ENCODE measurements around the gene NSUN4. TPM values are rescaled to one million over a fixed set of nuclear protein-coding genes. Genes with fewer than 3 reads are reported as not detected.
"Not testable (repeated sequence)": the region's sequence is repeated elsewhere in the genome, so short reads cannot be mapped to it uniquely, and the experiment has no call there.

NSUN4 gene
- total and polyA plus RNA-seq, 9 of the 15 experiments (the other 6 are each of a cell fraction or from before 2014, with no cell fraction given) = 33.4 to 60.2 (median 46.3) TPM

- TF ChIP-seq HDAC2 (IDR thresholded peaks at IDR 0.05) = no peak
These were observed 22.5 kb downstream of the NSUN4 start (continued) for GRCh38 chr1:46363121-46363520.

- DNase-seq (ENCODE audit: extremely low read depth in 1 of 4, low spot score in 3 of 4) (no peak), ATAC-seq (no peak), FAIRE-seq (no peak)
- no peaks in the 10 kb centered on the region for H3K9me3 ChIP-seq (replicated peaks; ENCODE audit: control insufficient read depth, insufficient read depth, low read depth, low read length)
- ChIA-PET CTCF (ENCODE audit: low intra/inter-chr PET ratio) (no interaction called here), POLR2A (interaction anchor here (0.9 to 2.6 kb wide), 5 partner anchors 9 to 21 kb away, joined by 3 to 8 read pairs (median 4); no protein-coding TSS in a partner anchor)
- intact Hi-C loops (cut with micrococcal nuclease) (no loop called here), in situ Hi-C loops (cut with MboI) (no loop called here)
- no peak overlapping the region for H3K9ac ChIP-seq (ENCODE audit: insufficient read depth in 1 of 2, low read depth in 2 of 2, low read length in 2 of 2)
- no peaks in the 10 kb centered on the region for H3K27me3 ChIP-seq (ENCODE audit: control insufficient read depth in 2 of 2, insufficient read depth in 2 of 2, low read length in 2 of 2)
- H3K79me2 ChIP-seq (ENCODE audit: control insufficient read depth, insufficient read depth, low read length) = no peaks in the 10 kb centered on the region
- H3K27ac ChIP-seq (ENCODE audit: extremely low read depth, low read depth, low read length) = no peak overlapping the region
- H3K36me3 ChIP-seq (ENCODE audit: control insufficient read depth, insufficient read depth, low read length) = peaks cover 76% of the 10 kb centered on the region
- TF ChIP-seq POLR2AphosphoS5 (IDR thresholded peaks at IDR 0.05; ENCODE audit: control insufficient read depth, insufficient read depth, low read depth, low read length) = 0 out of 2 replicates have a peak, but pooled peaks have one; percentile 27
- no peak for TF ChIP-seq HMBOX1 (IDR thresholded peaks at IDR 0.05)
- no peak overlapping the region for H3K4me2 ChIP-seq (ENCODE audit: insufficient read depth, low read length)
- H3K4me3 ChIP-seq = no peak overlapping the region
- no peak overlapping the region for H2AFZ ChIP-seq (ENCODE audit: low read depth, low read length)
- BruUV-seq (replicated peaks) = no TSS peak
- no peaks in the 10 kb centered on the region for H4K20me1 ChIP-seq (replicated peaks; ENCODE audit: control insufficient read depth, insufficient read depth, low read length)
- H3K4me1 ChIP-seq (replicated peaks in 1 of 2; ENCODE audit: control insufficient read depth in 2 of 2, insufficient read depth in 2 of 2, low read length in 2 of 2) = peaks cover 0 to 8% of the 10 kb centered on the region in 2 experiments; a peak in 3 of 5 replicates
- 83% methylated on average over 5 of the region's 5 CpGs for WGBS (ENCODE audit: insufficient coverage, low coverage, missing lambda C conversion rate)
- H3K9me1 ChIP-seq (ENCODE audit: control insufficient read depth, insufficient read depth, low read length) = no peaks in the 10 kb centered on the region
These were observed 24.0 kb downstream of the NSUN4 start for GRCh38 chr1:46364612-46365011.

GRCh38 chr1:46365796-46366195, 25.2 kb downstream of the NSUN4 start:
- H3K36me3 ChIP-seq (ENCODE audit: control insufficient read depth, insufficient read depth, low read length) = peaks cover 69% of the 10 kb centered on the region

More at GRCh38 chr1:46365796-46366195, 25.2 kb downstream of the NSUN4 start:
- CTCF ChIA-PET (ENCODE audit: low intra/inter-chr PET ratio); H3K4me2 ChIP-seq (ENCODE audit: insufficient read depth, low read length); FAIRE-seq; H4K20me1 ChIP-seq (replicated peaks; ENCODE audit: control insufficient read depth, insufficient read depth, low read length); ATAC-seq; H3K9ac ChIP-seq (ENCODE audit: insufficient read depth in 1 of 2, low read depth in 2 of 2, low read length in 2 of 2); DNase-seq (ENCODE audit: extremely low read depth in 1 of 4, low spot score in 3 of 4); H2AFZ ChIP-seq (ENCODE audit: low read depth, low read length); in situ Hi-C loops (cut with MboI); BruUV-seq (replicated peaks); H3K9me1 ChIP-seq (ENCODE audit: control insufficient read depth, insufficient read depth, low read length); H3K79me2 ChIP-seq (ENCODE audit: control insufficient read depth, insufficient read depth, low read length); H3K27ac ChIP-seq (ENCODE audit: extremely low read depth, low read depth, low read length); H3K27me3 ChIP-seq (ENCODE audit: control insufficient read depth in 2 of 2, insufficient read depth in 2 of 2, low read length in 2 of 2); H3K9me3 ChIP-seq (replicated peaks; ENCODE audit: control insufficient read depth, insufficient read depth, low read depth, low read length); H3K4me3 ChIP-seq; intact Hi-C loops (cut with micrococcal nuclease): not testable (repeated sequence)
- peaks cover 0 to 19% of the 10 kb centered on the region in 2 experiments; a peak in 3 of 5 replicates for H3K4me1 ChIP-seq (replicated peaks in 1 of 2; ENCODE audit: control insufficient read depth in 2 of 2, insufficient read depth in 2 of 2, low read length in 2 of 2)
- 90% methylated on average over 8 of the region's 8 CpGs for WGBS (ENCODE audit: insufficient coverage, low coverage, missing lambda C conversion rate)
- POLR2A ChIA-PET = interaction anchor here (1.7 kb wide), 1 partner anchor 18 kb away, joined by 6 read pairs; no protein-coding TSS in a partner anchor
